GM18511 (cell line): ENCODE results near the gene LAD1.

Experiments
- ATAC-seq: cut with Tn5 transposase; IDR thresholded peaks from one replicate; pipeline ENCODE4 v1.9.1; 2021; ENCODE audit warnings: mild to moderate bottlenecking, moderate library complexity; ENCODE audit not compliant: unreplicated experiment

Gene LAD1

GRCh38 chr1:201419256-201419655 is 20.1 kb upstream of the LAD1 start:
- ATAC-seq = no peak

GRCh38 chr1:201418461-201418860 is 19.3 kb upstream of the LAD1 start:
- no peak for ATAC-seq

- ATAC-seq = no peak
Measured at GRCh38 chr1:201414051-201414738, 15.1 kb upstream of the LAD1 start.

GRCh38 chr1:201411292-201411691 is 12.2 kb upstream of the LAD1 start:
- ATAC-seq = no peak

- ATAC-seq = no peak
Measured at GRCh38 chr1:201409440-201409839, 10.3 kb upstream of the LAD1 start.

- ATAC-seq = no peak
Measured at GRCh38 chr1:201408834-201409200, 9.7 kb upstream of the LAD1 start.

GRCh38 chr1:201408176-201408833 is 9.2 kb upstream of the LAD1 start:
- no peak for ATAC-seq

GRCh38 chr1:201406831-201407406 is 7.8 kb upstream of the LAD1 start:
- peak; percentile 45 for ATAC-seq

- ATAC-seq = peak; percentile 58
Measured at GRCh38 chr1:201405484-201405831, 6.3 kb upstream of the LAD1 start.

- no peak for ATAC-seq
Measured at GRCh38 chr1:201404722-201405483, 5.8 kb upstream of the LAD1 start.

GRCh38 chr1:201404055-201404454 is 4.9 kb upstream of the LAD1 start:
- no peak for ATAC-seq

GRCh38 chr1:201403359-201403758 is 4.2 kb upstream of the LAD1 start:
- ATAC-seq = no peak

- no peak for ATAC-seq
Measured at GRCh38 chr1:201401700-201402099, 2.6 kb upstream of the LAD1 start.

- ATAC-seq = no peak
Measured at GRCh38 chr1:201400852-201401230, 1.7 kb upstream of the LAD1 start.

GRCh38 chr1:201400212-201400851 is 1.2 kb upstream of the LAD1 start:
- ATAC-seq = no peak

- ATAC-seq = no peak
Measured at GRCh38 chr1:201399352-201400126, 415 bp upstream of the LAD1 start.

GRCh38 chr1:201397675-201398074 is 1.4 kb downstream of the LAD1 start:
- ATAC-seq = no peak

GRCh38 chr1:201396861-201397464 is 2.2 kb downstream of the LAD1 start:
- no peak for ATAC-seq

- peak; percentile 55 for ATAC-seq
Measured at GRCh38 chr1:201395936-201396335, 3.2 kb downstream of the LAD1 start.

GRCh38 chr1:201394591-201394990 is 4.5 kb downstream of the LAD1 start:
- no peak for ATAC-seq
